CD4-positive, alpha-beta T cell treated with Interleukin-17A for 1 hour (primary cell): ENCODE data around the gene WWOX.
A peak's percentile ranks its signal among the peaks of the same experiment; 100 is the strongest.

ENCODE experiments used
- DNase-seq: peaks from one replicate; pipeline ENCODE4 v3.0.0-alpha.2; 2020

The WWOX gene

DNA sequence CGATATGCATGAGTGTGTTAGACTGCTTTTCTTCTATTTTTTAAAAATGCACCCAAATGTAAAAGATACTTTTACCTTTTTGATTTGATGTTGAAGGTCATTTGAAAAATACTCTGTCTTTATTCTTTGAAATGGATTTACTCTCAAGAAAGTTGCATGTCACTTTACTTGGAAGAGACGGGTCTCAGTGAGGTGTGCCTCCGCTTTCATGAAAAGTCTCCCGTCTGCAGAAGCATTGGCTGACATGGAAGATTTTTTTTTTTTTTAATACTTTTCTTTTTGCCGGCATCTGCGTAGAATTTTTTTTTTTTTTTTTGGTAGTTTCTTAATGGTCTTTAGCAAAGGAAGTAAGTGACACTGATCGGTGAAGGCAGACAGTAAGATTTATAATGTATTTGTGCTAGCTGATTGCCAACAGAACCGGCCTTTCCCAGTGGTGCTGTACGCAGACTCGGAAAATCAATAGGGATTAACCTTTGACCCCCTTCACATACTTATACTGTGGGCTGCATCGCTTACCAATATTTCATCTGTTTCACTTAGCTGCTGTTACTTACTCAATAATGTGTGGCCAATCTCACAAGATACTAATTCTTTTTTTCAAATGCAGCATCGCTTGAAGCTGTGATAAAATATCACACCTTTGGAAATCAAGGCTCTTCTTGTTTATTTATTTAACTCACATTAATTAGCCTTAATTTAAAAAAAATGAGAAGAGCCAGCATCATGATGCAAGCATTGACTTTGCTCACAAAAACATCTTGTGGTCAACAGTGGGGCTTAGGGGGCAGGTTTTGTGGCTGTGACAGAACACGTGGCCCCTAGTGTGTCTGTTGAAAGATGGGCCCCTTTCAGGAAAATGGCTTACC, 383.9 kb downstream of the WWOX start:
- no peak for DNase-seq

- no peak for DNase-seq
Observed at GRCh38 chr16:78484509-78485058, 385.1 kb downstream of the WWOX start.

GRCh38 chr16:78485188-78485916, 385.9 kb downstream of the WWOX start:
- no peak for DNase-seq

DNA sequence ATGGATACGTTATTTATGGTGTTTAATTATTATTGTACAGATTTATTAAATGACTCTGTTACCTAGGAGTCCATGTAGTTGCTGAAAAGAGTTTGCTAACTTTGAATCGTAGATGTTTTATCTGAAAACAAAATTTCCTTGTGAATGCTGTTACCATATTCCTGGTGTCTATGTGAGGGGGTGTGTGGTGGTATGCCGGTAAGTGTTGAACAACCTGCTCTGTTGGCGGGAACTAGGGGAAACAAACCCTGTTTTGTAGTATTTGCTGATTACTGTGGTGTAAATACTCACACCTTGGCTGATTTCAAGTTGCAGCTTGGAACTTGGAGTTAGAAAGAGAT, 386.4 kb downstream of the WWOX start:
- DNase-seq: no peak

GRCh38 chr16:78487471-78487870, 388.0 kb downstream of the WWOX start:
- no peak for DNase-seq

GRCh38 chr16:78489072-78489471, 389.6 kb downstream of the WWOX start:
- DNase-seq: no peak

GRCh38 chr16:78489631-78490030, 390.2 kb downstream of the WWOX start:
- DNase-seq: no peak

DNA sequence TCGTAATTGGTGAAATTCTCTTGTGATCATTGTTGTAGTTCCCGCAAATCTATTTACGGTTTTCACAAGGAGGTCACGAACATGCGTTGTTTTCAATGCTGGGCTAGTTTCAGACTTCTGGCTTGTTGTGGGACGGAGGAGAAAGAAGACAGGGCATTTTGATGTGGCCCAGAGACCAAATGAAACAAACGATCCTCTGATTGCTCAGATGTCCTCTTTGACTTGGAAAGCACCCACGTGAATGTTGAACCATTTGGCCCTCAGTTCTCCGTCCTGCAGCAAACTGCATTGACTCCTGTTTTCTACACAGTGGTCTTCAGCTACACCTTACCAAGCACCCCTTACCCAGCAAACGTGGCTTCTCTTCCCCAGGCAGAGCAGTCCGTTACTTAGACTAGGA, 391.0 kb downstream of the WWOX start:
- DNase-seq: no peak

GRCh38 chr16:78490847-78491246, 391.4 kb downstream of the WWOX start:
- DNase-seq: no peak

GRCh38 chr16:78493573-78493972, 394.1 kb downstream of the WWOX start:
- DNase-seq: no peak

GRCh38 chr16:78494105-78494504, 394.7 kb downstream of the WWOX start:
- DNase-seq: no peak

DNA sequence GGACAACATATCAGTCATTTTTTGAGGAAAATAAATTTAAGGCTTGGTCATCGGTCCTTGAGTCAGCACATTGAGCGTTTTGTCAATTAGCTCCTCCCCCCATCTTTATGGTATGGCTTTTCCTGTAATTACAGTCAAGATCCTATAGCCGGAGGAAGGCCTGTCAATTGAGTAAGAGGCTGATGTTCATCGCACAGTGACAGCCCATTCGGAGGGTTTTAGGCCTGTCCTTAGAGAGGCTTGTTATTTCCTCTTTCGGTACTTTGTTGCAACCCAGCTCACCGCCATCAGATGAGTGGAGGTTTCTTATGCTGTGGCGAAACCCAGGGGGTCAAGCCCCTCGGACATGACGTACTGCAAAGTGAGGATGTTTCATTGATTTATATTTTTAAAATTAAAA, 395.2 kb downstream of the WWOX start:
- DNase-seq: no peak

GRCh38 chr16:78496189-78496588, 396.7 kb downstream of the WWOX start:
- no peak for DNase-seq

DNA sequence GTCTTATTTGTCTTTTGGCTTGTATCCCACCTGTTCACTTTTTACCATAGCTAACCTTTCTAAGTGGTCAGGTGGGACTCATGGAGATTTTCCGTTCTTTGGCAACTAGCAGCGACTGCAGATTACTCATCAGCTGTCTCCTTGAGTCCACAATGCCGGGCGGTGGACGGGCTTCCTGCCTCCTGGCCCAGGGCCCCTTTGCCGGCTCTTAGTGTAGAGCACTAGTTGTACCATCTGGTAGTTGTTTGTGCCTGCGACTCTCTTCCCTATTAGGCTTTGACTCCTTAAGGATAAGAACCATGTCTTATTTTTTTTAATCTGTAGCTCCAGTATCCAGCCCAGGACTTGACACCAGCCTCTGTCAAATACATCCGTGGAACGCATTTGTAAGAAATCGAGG, 399.9 kb downstream of the WWOX start:
- DNase-seq: no peak

DNA sequence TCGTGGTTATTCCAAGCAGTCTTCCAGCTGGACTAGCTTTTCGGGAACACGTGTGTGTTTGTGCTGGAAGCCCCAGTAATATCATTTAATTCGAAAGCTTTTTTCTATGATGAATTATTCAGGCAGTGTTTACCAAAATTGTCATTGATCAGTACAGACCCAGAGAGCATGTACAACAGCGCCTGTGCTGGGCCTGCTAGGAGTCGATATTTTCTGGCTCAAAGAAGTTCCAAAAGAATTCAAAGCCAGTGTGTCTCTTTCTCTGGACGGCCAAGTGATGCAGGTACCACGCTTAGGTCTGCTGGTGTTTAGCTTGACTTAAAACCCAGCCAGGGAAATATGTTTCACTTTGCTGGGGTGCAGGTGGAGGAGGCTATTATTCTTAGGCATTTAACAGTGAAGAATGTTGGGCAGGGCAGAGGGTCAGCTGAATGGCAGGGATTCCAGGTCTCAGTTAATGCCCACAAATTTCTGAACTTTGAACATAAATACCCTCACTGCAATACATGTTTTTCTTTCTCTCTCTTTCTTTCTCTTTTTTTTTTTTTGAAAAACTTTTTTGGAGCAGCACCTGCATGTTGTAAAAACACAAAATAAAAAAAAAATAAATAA, 401.3 kb downstream of the WWOX start:
- DNase-seq: no peak

GRCh38 chr16:78501744-78502143, 402.3 kb downstream of the WWOX start:
- no peak for DNase-seq

DNA sequence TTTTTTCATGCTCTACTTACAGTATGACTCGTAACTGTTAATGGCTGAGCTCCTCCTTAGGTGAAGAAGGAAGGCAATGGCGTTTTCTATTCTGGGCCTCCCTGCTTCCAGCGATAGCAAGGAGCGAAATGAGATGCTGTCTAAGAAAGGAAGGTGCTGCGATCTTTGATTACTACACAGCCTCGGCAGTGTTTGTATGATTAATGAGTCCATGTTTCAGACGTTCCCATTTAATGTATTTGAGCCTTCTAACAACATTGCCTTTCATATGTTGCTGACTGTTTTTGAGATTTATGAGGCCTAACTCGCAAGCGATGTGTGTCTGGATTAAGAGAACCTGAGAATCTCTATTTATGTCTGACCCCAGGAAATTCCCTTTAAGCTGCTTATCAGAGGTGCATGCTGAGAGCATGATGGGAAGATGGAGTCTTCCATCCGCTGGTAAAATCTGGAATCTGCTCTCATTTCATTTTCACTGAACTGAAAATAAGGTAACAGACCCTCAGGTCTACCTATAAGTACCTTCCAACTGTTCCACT, 403.4 kb downstream of the WWOX start:
- DNase-seq: no peak

DNA sequence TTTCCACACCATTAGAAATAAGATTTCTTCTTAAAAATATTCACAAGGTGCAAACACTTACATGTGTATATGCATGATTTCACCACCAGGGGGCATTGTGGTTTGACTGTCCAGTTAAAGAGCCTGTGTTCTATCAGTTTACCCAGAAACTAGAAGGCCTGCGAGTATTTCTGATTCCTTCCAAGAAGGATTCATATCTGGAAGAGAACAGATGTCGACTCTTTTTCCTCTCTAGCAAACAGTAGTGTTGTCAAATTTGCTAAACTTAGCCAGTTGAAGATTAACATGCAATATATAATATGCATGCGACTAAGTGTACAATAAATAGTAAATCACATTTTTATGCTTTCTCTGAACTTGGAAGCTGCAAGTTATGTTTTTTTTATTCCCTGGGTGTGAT, 404.1 kb downstream of the WWOX start:
- peak; percentile 66 for DNase-seq

- no peak for DNase-seq
Observed at GRCh38 chr16:78504401-78504851, 405.0 kb downstream of the WWOX start.

- DNase-seq: no peak
Observed at GRCh38 chr16:78505036-78505435, 405.6 kb downstream of the WWOX start.

DNA sequence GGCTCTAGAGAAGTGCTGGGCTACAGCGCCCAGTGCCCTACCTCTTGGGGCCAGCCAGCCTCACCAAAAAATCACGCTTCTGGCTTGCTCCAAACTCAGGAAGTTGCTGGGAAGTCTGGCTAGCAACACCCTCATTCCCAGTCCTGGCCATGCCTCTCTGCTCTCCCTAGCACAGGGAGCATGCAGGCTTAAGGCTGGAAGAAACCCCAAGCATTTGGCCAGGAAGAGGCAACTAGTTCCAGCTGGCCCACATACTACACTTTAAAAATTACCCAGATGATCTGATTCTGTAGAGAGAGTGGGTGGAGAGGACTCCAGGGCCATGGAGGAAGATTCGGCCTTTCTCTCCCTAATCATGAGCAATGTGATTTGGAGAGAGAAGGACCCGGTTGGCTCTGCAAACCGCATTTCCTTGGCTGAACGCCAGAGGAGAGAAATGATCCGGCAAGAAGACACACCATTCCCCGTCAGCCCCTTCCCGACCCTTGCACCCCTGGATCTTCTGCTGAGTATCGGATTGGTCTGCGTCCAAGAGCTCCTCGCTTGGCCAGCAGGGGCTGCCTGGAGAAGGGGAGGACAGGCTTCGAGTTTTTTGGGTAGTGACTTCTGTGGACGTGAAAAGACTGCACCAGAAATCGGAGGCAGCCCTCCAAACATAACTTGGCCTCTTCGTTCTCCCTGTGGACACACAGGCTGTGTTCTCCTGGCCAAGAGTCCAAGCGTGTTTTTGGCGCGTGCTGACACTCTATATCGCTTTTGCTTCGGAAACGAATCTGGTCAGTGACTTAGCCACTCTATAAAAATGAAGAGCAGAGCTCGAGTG, 406.3 kb downstream of the WWOX start:
- no peak for DNase-seq
